HepG2 (cell line): ENCODE results near the gene AGMO. TPM values are rescaled to one million over a fixed set of nuclear protein-coding genes. Genes with fewer than 3 reads are reported as not detected.

Experiments
- ATAC-seq: fragments of 200-7000 bp; cut with Tn5 transposase; 3 replicates; pipeline ENCODE4 v1.9.1; 2020; ENCODE audit warnings: mild to moderate bottlenecking, moderate library complexity
- BruUV-seq: library from RNA; stranded (reverse); fragments of 400-500 nt; replicated peaks from 2 replicates; lab custom pipeline; 2021; lab: Mats Ljungman, UMichigan
- CTCF ChIA-PET: fragments of 300-600 bp; formaldehyde crosslinking; extraction: SDS; loops from one replicate; lab custom pipeline; 2021; ENCODE audit warnings: low total read pairs, inconsistent platforms, low intra/inter-chr PET ratio; lab: Yijun Ruan, JAX
- POLR2A ChIA-PET: fragments of 350-600 bp; sonication (Branson Sonifier 250); formaldehyde crosslinking; loops from one replicate; lab custom pipeline; 2020; ENCODE audit warnings: antibody characterized with exemption, inconsistent platforms; lab: Yijun Ruan, JAX
- DNase-seq: peaks from one replicate; pipeline ENCODE4 v3.0.0-alpha.2; 2015; ENCODE audit warnings: low spot score
- FAIRE-seq: peaks from 3 replicates; lab custom pipeline; 2011; peaks lifted over from hg19 to GRCh38; lab: Jason Lieb, UNC
- H2AFZ ChIP-seq: one replicate; pipeline ENCODE4 v1.6.1; 2011; ENCODE audit warnings: low read length, inconsistent platforms
- H3K27ac ChIP-seq: fragments of 300-600 bp; 3 replicates; pipeline ENCODE4 v1.8.0; 2011; ENCODE audit warnings: mixed run types, mild to moderate bottlenecking, mixed read lengths, low read length, inconsistent platforms; ENCODE audit not compliant: insufficient read depth; ENCODE audit errors: extremely low read length
- H3K27me3 ChIP-seq, 2 experiments: fragments of 200-600 bp in 1 of 2; 2 replicates in 1 of 2; 3 replicates in 1 of 2; pipeline versions ENCODE4 v1.6.0 to v1.8.0; 2011; ENCODE audit warnings: low read length in 2 of 2, mild to moderate bottlenecking in 2 of 2, moderate library complexity in 2 of 2, inconsistent platforms in 1 of 2; ENCODE audit not compliant: insufficient read depth in 2 of 2, control insufficient read depth in 1 of 2
- H3K36me3 ChIP-seq, 2 experiments: fragments of 200-600 bp in 1 of 2; replicated peaks in 1 of 2; 2 replicates in 1 of 2; 3 replicates in 1 of 2; pipeline versions ENCODE4 v1.5.1 to v1.8.0; 2011; ENCODE audit warnings: low read length in 2 of 2, inconsistent platforms in 1 of 2; ENCODE audit not compliant: insufficient read depth in 2 of 2, control insufficient read depth in 1 of 2
- H3K4me1 ChIP-seq: 2 replicates; pipeline ENCODE4 v1.5.1; 2012; ENCODE audit warnings: low read length, inconsistent platforms; ENCODE audit not compliant: insufficient read depth
- H3K4me2 ChIP-seq: 2 replicates; pipeline ENCODE4 v1.6.0; 2011; ENCODE audit warnings: low read depth, low read length, inconsistent platforms
- H3K4me3 ChIP-seq, 3 experiments: fragments of 200-600 bp in 1 of 3; sonication (generic), shearing (Covaris generic) in 1 of 3; replicated peaks in 1 of 3; 2 replicates each; pipeline ENCODE4 v1.5.1; 2011 to 2016; ENCODE audit warnings: low read length in 3 of 3, inconsistent platforms in 2 of 3, low read depth in 2 of 3, mild to moderate bottlenecking in 2 of 3, control low read depth in 1 of 3, mixed read lengths in 1 of 3; ENCODE audit not compliant: insufficient read depth in 1 of 3
- H3K79me2 ChIP-seq: one replicate; pipeline ENCODE4 v1.6.1; 2011; ENCODE audit warnings: low read length, inconsistent platforms; ENCODE audit not compliant: insufficient read depth
- H3K9ac ChIP-seq: 2 replicates; pipeline ENCODE4 v1.6.0; 2011; ENCODE audit warnings: mild to moderate bottlenecking, low read depth, low read length, inconsistent platforms; ENCODE audit not compliant: insufficient read depth
- H3K9me3 ChIP-seq: 2 replicates; pipeline ENCODE4 v1.5.1; 2012; ENCODE audit warnings: mild to moderate bottlenecking, low read length
- H4K20me1 ChIP-seq: 2 replicates; pipeline ENCODE4 v1.6.0; 2011; ENCODE audit warnings: inconsistent platforms, mild to moderate bottlenecking, low read length, moderate library complexity; ENCODE audit not compliant: insufficient read depth
- DZIP1 ChIP-seq: sonication (generic); formaldehyde crosslinking; IDR thresholded peaks from 2 replicates; pipeline ENCODE4 v1.5.0; 2020; ENCODE audit warnings: mild to moderate bottlenecking, missing genetic modification reagents
- MED8 ChIP-seq: sonication (generic); formaldehyde crosslinking; IDR thresholded peaks from 2 replicates; pipeline ENCODE4 v1.8.1; 2023; ENCODE audit warnings: mild to moderate bottlenecking, missing genetic modification reagents; ENCODE audit not compliant: insufficient replicate concordance
- MIER3 ChIP-seq: IDR thresholded peaks from 2 replicates; pipeline ENCODE4 v1.6.1; 2016; ENCODE audit warnings: missing compliant biosample characterization, borderline replicate concordance
- PAXIP1 ChIP-seq: sonication (generic); formaldehyde crosslinking; conservative IDR thresholded peaks from 2 replicates; pipeline ENCODE4 v1.4.0; 2020; ENCODE audit warnings: mild to moderate bottlenecking, missing genetic modification reagents, moderate library complexity
- ZNF337 ChIP-seq: sonication (generic); formaldehyde crosslinking; IDR thresholded peaks from 2 replicates; pipeline ENCODE4 v1.5.1; 2020; ENCODE audit warnings: missing genetic modification reagents, low read depth, mild to moderate bottlenecking, borderline replicate concordance
- ZNF616 ChIP-seq: sonication (generic); formaldehyde crosslinking; IDR thresholded peaks from 2 replicates; pipeline ENCODE4 v1.5.0; 2020; ENCODE audit warnings: low read depth, mild to moderate bottlenecking, missing genetic modification reagents
- WGBS: methylation state at CpG from one replicate; pipeline ENCODE4 v1.1.6; 2017; ENCODE audit warnings: low lambda C conversion rate; 5-methylcytosine and 5-hydroxymethylcytosine counted together
- in situ Hi-C: cut with HindIII; loops from 2 replicates; pipeline ENCODE4 v1.10.0; 2017; ENCODE audit warnings: low pct_unique_long_range_greater_than_20kb; ENCODE audit not compliant: extremely low pct_ligation_motif_present
- intact Hi-C: fragments of 100-400 bp; cut with micrococcal nuclease; formaldehyde crosslinking; loops from one replicate; pipeline ENCODE4 v1.10.0; 2022; ENCODE audit not compliant: unreplicated experiment
- polyA plus RNA-seq, 8 experiments: library from polyadenylated mRNA; depleted of rRNA in 3 of 8; stranded (reverse) in 7 of 8; unstranded in 1 of 8; fragments of >200 nt; fragmentation: Illumina TruSeq in 4 of 8; extraction: Trizol in 4 of 8; gene quantifications; 2 replicates each; pipeline versions ENCODE4 v1.2.1 to v1.2.3, GENCODE V29; 2011 to 2016; ENCODE audit warnings: low read depth in 4 of 8, missing spikeins in 1 of 8, mixed read lengths in 1 of 8; ENCODE audit not compliant: insufficient read depth in 1 of 8
- total RNA-seq, 5 experiments: library from RNA; depleted of rRNA; stranded (reverse); fragments of >200 nt; fragmentation: Illumina TruSeq; extraction: Trizol; gene quantifications; 2 replicates each; pipeline ENCODE4 v1.2.3, GENCODE V29; 2016; ENCODE audit warnings: low read depth in 1 of 5
- TF ChIP-seq, protein P1 (sequence below): sonication (generic); formaldehyde crosslinking; IDR thresholded peaks from 2 replicates; pipeline ENCODE4 v1.8.1; 2023; ENCODE audit warnings: missing genetic modification reagents, inconsistent platforms, borderline replicate concordance

Gene AGMO
- total and polyA plus RNA-seq, 2 of the 13 experiments (the other 11 are each of a cell fraction or from before 2014, with no cell fraction given) = 0.22 to 0.50 TPM

DNA sequence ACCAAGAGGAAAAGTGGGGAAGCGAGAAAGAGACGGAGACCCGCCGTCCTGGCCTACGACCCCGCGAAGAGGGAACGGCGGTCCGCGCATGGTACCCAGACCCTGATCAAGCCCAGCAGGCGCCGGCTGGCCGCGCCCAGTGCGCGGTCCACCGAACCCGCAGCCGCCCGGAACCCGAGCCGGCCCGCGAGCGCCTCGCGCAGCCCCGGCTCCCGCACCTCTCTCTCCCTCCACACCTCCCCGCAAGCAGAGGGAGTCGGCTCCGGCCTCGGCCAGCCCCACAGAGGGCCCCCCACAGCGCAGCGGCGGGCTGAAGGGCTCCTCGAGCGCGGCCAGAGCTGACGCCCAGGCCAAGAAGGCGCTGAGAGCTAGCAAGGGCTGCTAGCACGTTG is 164.7 kb downstream of the AGMO start:
- Histone ChIP-seq H4K20me1 (no peaks in the 10 kb centered on the region), H3K36me3 (no peaks in the 10 kb centered on the region), H3K9ac (no peak overlapping the region), H3K79me2 (no peaks in the 10 kb centered on the region), H3K27me3 (no peaks in the 10 kb centered on the region), H3K4me2 (no peak overlapping the region), H3K4me3 (no peak overlapping the region), H3K27ac (no peak overlapping the region)
- no peak for FAIRE-seq
- ChIA-PET POLR2A (no interaction called here), CTCF (no interaction called here)
- intact Hi-C loops = no loop called here
- DNase-seq = no peak
- in situ Hi-C loops = no loop called here
- TF ChIP-seq ZNF616 (CRISPR knock-in tag) = no peak
- TF ChIP-seq DZIP1 (CRISPR knock-in tag) = no peak
- TF ChIP-seq, all 625 proteins: peak for 0
- Histone ChIP-seq H2AFZ (no peak overlapping the region), H3K4me1 (no peaks in the 10 kb centered on the region), H3K9me3 (peaks cover 86% of the 10 kb centered on the region)
- no TSS peak for BruUV-seq
- WGBS = 91% methylated on average over 37 of the region's 43 CpGs
- ATAC-seq = no peak

GRCh38 chr7:15396210-15397158 is 165.3 kb downstream of the AGMO start:
- Histone ChIP-seq H3K9me3 (peaks cover 83% of the 10 kb centered on the region), H3K9ac (no peak overlapping the region), H3K36me3 (no peaks in the 10 kb centered on the region), H4K20me1 (no peaks in the 10 kb centered on the region), H3K27ac (no peak overlapping the region), H2AFZ (no peak overlapping the region), H3K79me2 (no peaks in the 10 kb centered on the region), H3K4me1 (no peaks in the 10 kb centered on the region), H3K4me3 (no peak overlapping the region), H3K27me3 (no peaks in the 10 kb centered on the region), H3K4me2 (no peak overlapping the region)
- ChIA-PET POLR2A (no interaction called here), CTCF (no interaction called here)
- intact Hi-C loops = no loop called here
- in situ Hi-C loops = no loop called here
- no TSS peak for BruUV-seq
- ATAC-seq (no peak), FAIRE-seq (no peak), DNase-seq (no peak)
- 66% methylated on average over 24 of the region's 24 CpGs for WGBS
- TF ChIP-seq MIER3 (CRISPR knock-in tag) = no peak
- TF ChIP-seq ZNF337 (CRISPR knock-in tag) = no peak
- TF ChIP-seq MED8 (CRISPR knock-in tag) = no peak
- TF ChIP-seq, protein P1, sequence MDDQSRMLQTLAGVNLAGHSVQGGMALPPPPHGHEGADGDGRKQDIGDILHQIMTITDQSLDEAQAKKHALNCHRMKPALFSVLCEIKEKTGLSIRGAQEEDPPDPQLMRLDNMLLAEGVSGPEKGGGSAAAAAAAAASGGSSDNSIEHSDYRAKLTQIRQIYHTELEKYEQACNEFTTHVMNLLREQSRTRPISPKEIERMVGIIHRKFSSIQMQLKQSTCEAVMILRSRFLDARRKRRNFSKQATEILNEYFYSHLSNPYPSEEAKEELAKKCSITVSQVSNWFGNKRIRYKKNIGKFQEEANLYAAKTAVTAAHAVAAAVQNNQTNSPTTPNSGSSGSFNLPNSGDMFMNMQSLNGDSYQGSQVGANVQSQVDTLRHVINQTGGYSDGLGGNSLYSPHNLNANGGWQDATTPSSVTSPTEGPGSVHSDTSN (CRISPR knock-in tag) = no peak
- no peak for TF ChIP-seq PAXIP1 (CRISPR knock-in tag)
